ENCODE results near the gene LMO2. TPM values are rescaled to one million over a fixed set of nuclear protein-coding genes. Genes with fewer than 3 reads are reported as not detected.

Gene LMO2
- total RNA-seq, 1 experiment from 2014 or later: 0.33 TPM

DNA sequence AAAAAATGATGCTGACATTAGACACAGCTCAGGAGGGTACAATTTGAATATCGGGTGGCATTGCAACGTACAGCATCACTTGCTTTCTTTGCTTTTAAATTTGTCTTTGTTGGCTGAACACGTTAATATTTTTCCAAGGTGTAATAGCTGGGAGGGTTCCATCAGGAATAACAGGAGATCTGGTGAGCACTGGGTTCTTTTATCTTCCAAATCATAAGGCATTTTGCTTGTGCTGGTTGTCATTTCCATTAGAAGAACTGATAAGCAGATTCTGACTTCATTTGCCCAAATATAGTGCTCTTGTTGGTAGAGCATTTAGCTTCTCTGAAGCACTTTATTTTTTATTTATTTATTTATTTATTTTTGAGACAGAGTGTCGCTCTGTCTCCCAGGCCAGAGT, 48.9 kb downstream of the LMO2 start:
- Histone ChIP-seq H3K23me2 (ENCODE audit: insufficient read length, low read depth, low read length, poor library complexity, severe bottlenecking) (no peaks in the 10 kb centered on the region), H2BK15ac (ENCODE audit: low read depth, low read length) (no peak overlapping the region), H3K14ac (ENCODE audit: insufficient read depth, low read length) (no peak overlapping the region), H3K9ac (ENCODE audit: extremely low read depth, insufficient read length, low read length) (no peak overlapping the region), H4K5ac (ENCODE audit: insufficient read length, low read depth, low read length) (no peak overlapping the region), H2BK20ac (ENCODE audit: low read depth, low read length, poor library complexity, severe bottlenecking) (no peak overlapping the region), H2AFZ (ENCODE audit: low read length) (no peak overlapping the region), H3K79me2 (ENCODE audit: insufficient read depth, low read length) (no peaks in the 10 kb centered on the region), H4K91ac (ENCODE audit: insufficient read length, low read depth, low read length) (no peak overlapping the region), H3K18ac (ENCODE audit: insufficient read length, low read depth, low read length) (no peak overlapping the region), H3K4me2 (ENCODE audit: insufficient read depth, insufficient read length, low read length) (no peak overlapping the region), H3K23ac (ENCODE audit: insufficient read length, low read depth, low read length) (no peak overlapping the region), H2BK12ac (ENCODE audit: insufficient read length, low read depth, low read length) (no peak overlapping the region), H3K4me1 (ENCODE audit: insufficient read depth, low read length) (no peaks in the 10 kb centered on the region), H4K8ac (replicated peaks; ENCODE audit: insufficient read length, low read depth, low read length) (no peak overlapping the region), H3K27ac (ENCODE audit: insufficient read length, low read depth, low read length) (no peak overlapping the region), H2AK5ac (ENCODE audit: insufficient read length, low read length) (no peak overlapping the region), H3K4ac (ENCODE audit: low read depth, low read length) (no peak overlapping the region), H3K27me3 (ENCODE audit: insufficient read depth, low read length) (no peaks in the 10 kb centered on the region), H3K9me3 (ENCODE audit: control insufficient read depth, low read depth, low read length) (no peaks in the 10 kb centered on the region), H3K56ac (ENCODE audit: insufficient read length, low read depth, low read length) (no peak overlapping the region), H4K20me1 (ENCODE audit: control insufficient read depth, insufficient read depth, insufficient read length) (no peaks in the 10 kb centered on the region), H3K79me1 (ENCODE audit: insufficient read depth, low read depth, low read length, poor library complexity, severe bottlenecking) (no peaks in the 10 kb centered on the region), H3T11ph (ENCODE audit: low read length) (no peak overlapping the region), H2BK120ac (ENCODE audit: low read depth, low read length, poor library complexity, severe bottlenecking) (no peak overlapping the region), H2BK5ac (ENCODE audit: insufficient read length, low read length) (no peak overlapping the region)
- no peaks in the 10 kb centered on the region for H3K9me3 Mint-ChIP-seq
- H3K4me3 Mint-ChIP-seq: no peak overlapping the region
- peaks cover 4% of the 10 kb centered on the region for H3K27me3 Mint-ChIP-seq (ENCODE audit: low read depth)
- H3K27ac Mint-ChIP-seq: no peak overlapping the region
- peaks cover 0 to 8% of the 10 kb centered on the region in 2 experiments; a peak in 1 of 4 replicates for H3K4me1 Mint-ChIP-seq
- no CpG with 5 or more reads among the region's 4 CpGs for WGBS (ENCODE audit: extremely low coverage, insufficient read length, low lambda C conversion rate)
- no peak for DNase-seq
- no peaks in the 10 kb centered on the region for H3K36me3 Mint-ChIP-seq (ENCODE audit: insufficient read depth in 1 of 3, low read depth in 3 of 3)
- TF ChIP-seq, protein P1, sequence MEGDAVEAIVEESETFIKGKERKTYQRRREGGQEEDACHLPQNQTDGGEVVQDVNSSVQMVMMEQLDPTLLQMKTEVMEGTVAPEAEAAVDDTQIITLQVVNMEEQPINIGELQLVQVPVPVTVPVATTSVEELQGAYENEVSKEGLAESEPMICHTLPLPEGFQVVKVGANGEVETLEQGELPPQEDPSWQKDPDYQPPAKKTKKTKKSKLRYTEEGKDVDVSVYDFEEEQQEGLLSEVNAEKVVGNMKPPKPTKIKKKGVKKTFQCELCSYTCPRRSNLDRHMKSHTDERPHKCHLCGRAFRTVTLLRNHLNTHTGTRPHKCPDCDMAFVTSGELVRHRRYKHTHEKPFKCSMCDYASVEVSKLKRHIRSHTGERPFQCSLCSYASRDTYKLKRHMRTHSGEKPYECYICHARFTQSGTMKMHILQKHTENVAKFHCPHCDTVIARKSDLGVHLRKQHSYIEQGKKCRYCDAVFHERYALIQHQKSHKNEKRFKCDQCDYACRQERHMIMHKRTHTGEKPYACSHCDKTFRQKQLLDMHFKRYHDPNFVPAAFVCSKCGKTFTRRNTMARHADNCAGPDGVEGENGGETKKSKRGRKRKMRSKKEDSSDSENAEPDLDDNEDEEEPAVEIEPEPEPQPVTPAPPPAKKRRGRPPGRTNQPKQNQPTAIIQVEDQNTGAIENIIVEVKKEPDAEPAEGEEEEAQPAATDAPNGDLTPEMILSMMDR (conservative IDR thresholded peaks at IDR 0.05): no peak

Measured in H9 (cell line).